Forelimb muscle (tissue), 1 donor: ENCODE measurements around the gene LNP1. TPM values are rescaled to one million over a fixed set of nuclear protein-coding genes. Genes with fewer than 3 reads are reported as not detected.
A peak's percentile ranks its signal among the peaks of the same experiment; 100 is the strongest.
"Not testable (repeated sequence)": the region's sequence is repeated elsewhere in the genome, so short reads cannot be mapped to it uniquely, and the experiment has no call there.

Experiments
- DNase-seq: peaks from one replicate; pipeline ENCODE4 v3.0.0-alpha.2; 2013; ENCODE audit warnings: low read depth
- polyA plus RNA-seq: library from polyadenylated mRNA; unstranded; fragments of 120-200 nt; gene quantifications from one replicate; pipeline ENCODE4 v1.2.1, GENCODE V29; 2013; ENCODE audit not compliant: insufficient read length

The LNP1 gene, protein sequence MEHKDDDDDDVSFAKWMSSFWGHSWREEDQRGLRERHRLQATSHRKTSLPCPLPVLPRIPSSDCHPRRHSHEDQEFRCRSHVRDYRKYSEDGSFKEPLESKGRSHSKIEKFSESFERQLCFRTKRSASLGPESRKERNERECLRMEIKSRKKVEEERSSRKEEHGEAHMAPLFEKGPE
- polyA plus RNA-seq: 6.7 TPM

DNA sequence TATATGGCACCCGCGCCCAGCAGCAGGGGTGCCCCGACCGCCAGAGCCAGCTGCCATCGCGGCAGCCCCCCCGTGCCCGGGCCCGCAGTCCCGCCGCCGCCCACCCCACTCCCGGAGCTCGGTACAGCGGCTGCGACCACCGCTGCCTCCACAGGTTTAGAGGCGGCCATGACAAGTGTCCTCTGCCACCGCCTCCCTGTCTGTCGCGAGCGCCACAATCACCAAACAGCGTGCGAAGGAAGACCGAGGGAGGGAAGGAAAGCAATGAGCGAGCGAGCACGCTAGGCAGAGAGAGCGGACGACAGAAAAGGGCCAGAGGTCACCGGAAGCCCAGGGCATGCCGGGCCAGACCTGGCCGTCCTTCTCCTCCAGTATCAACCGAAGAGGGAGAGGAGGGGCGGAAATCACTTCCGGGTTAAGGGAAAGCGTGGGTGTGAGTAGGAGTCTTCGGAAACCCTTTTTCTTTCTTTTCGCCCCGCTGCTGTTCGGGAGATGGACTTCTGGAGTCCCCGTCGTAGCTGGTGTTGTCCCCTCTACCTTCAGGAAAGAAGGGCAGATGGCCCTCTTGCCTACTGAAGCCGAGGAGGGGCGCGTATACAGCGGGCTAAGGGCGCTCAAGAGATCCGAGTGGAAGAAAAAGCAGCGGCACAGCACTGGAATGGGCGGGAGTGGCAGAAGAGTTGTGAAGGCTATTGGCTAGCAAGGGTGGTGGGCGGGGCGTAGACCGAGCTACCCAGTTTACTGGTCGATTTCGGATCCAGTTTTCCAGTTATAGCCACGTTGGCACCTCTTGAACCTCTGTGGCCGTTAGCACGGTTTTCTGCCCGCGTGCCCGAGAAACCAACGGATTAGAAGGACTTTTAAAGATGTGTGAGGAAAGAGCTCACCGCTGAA lies at the start of gene LNP1, which contains the start of gene TOMM70:
Gene LNP1 (plus strand): TSS at position 760 of the 894 bp plus-strand sequence. CDS start 28,191 bp downstream, outside the sequence.
Gene TOMM70 (minus strand): TSS at position 310 of the 894 bp plus-strand sequence. CDS start 140 bp downstream, at position 170.
- DNase-seq: peak; percentile 93

DNA sequence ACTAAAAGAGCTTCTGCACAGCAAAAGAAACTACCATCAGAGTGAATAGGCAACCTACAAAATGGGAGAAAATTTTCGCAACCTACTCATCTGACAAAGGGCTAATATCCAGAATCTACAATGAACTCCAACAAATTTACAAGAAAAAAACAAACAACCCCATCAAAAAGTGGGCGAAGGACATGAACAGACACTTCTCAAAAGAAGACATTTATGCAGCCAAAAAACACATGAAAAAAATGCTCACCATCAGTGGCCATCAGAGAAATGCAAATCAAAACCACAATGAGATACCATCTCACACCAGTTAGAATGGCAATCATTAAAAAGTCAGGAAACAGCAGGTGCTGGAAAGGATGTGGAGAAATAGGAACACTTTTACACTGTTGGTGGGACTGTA lies 49.6 kb upstream of the LNP1 start:
- not testable (repeated sequence) for DNase-seq

DNA sequence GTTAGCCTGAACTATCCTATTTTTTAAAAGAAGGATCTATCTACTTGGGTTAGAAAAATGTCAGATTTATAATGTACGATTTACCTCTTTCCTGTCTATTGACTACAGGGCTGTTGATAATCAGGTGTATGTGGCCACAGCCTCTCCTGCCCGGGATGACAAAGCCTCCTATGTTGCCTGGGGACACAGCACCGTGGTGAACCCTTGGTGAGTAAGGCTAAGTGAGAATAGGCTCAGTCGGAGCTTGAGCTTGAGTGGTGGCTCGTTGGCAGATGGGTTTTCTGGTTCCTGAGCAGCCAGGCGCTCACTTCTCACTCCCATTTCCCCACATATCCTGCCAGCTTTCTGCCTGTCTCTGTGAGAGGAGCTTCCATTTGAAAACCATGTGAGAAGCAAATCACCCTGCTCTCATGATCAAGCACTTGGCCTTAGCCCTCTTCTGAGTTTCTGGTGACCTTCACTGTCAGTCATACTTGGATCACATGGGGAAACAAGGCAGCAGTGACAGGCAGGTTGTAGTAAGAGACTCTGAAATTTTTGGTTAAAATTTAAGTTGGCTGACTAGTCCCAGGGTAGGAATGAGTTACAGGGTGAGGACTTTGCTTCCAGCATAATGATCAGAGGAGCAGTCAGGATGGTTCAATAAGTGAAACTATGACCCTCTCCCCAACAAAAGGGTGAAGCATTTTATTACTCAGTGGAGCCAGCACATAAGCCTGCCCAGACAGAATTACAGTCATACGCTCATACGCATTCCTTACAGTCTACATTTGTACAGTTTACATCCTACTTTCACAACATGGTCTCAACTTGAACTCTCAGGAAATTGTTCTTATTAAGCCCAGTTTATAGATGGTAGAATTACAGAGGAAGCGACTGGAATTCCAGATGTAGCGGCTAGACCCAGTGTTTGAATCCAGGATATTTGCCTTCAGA lies 48.8 kb upstream of the LNP1 start:
- no peak for DNase-seq

DNA sequence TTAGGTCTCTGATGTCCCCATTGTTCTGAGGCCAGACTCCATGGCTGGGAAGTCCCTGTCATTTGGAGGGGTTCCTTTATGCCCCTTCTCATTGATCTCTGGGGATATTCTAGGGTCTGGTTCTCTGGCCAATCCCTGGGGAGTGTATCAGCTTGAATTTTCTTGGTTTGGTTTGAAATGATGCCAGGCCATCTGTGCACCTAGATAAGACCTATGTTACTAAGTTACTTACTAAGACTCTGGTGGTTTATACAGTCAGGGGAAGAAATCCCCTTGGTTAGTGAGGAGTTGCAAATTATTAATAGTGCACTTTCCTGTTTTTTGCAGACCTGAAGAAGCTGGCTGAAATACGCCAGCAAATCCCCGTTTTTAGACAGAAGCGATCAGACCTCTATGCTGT lies 46.5 kb upstream of the LNP1 start:
- no peak for DNase-seq

DNA sequence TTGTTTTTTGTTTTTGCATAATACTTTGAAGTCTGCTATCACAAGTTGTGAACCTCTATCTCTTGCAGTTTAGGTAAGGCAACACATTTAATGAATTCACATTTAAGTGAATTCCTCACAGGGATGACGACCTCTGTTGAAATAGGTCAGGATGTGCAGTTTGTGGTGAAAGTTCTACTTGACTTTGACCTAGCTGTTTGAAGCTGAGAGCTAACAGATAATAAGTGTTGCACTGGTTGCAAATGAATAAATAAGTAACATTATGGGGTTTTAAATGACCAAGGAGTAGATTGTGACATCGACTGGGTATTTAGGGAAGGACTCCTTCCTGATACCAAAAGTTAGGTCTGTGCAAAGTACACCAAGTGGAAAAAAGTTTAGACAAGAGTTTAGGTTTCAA lies 42.9 kb upstream of the LNP1 start:
- no peak for DNase-seq

DNA sequence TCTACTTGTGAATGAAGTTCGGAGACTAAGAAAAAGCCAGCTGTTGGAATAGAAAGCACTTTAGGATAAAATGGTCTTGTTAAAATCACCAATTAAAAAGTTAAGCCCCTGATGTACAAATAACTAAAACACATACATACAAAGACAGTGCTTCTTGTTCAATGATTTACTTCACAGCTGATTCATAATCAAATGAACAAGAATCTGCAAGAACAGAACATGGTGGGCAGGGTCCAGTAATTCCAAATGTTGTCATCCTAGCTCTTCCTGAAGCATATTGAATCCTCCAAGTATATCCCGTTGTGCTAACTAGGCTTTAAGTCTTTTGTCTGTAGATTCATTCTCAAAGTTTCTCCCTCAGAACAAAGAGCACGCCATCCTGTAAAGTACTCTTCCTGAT lies 42.3 kb upstream of the LNP1 start:
- DNase-seq: no peak

DNA sequence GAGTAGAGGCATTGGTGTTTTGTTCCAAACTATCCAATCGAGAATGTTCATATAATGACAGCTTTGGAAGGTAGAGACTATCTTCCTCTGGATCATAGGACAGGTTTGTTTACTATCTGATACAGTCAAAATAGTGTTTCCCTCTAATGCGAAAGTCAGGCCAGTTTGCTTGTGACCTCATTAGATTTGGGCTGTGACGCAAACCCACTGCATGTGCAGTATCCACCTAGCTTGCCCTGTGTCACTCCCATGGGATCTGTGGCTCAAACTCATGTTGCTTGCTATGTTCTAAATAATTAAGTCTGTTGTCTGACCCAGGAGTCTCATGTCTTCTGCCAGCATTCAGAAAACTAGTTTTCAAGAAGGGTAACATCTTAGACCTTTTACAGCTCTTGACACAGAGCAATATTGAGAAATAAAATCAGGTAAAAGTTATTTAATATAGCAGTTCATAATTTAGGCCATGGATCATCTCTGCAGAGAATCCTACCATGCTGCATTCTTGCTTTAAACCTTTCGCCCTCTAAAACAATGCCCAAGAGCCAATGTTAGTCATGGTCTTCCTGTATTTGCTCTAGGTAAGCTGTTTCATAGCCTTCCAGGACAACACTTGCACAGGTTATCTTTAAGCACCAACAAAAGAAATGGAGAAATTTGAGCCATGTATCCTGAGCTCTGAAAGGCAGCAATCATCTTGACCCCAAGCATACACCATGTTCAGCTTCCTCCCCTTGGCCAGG lies 40.4 kb upstream of the LNP1 start:
- DNase-seq: no peak

DNA sequence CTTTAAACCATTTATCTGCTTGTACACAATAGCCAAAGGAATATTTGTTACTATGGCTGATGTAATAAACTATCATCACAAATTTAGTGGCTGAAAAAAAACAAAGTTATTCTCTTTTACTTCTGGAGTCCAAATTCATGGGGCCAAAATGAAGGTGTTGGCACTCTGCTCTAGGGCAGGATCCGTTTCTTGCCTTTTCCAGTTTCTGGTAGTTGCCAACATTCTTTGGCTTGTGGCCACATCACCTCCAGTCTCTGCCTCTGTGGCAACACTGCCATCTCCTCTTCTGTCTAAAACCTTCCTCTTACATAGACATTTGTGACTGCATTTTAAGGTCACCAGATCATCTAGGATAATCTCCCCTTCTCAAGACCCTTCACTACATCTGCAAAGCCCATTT lies 39.4 kb upstream of the LNP1 start:
- DNase-seq: no peak

DNA sequence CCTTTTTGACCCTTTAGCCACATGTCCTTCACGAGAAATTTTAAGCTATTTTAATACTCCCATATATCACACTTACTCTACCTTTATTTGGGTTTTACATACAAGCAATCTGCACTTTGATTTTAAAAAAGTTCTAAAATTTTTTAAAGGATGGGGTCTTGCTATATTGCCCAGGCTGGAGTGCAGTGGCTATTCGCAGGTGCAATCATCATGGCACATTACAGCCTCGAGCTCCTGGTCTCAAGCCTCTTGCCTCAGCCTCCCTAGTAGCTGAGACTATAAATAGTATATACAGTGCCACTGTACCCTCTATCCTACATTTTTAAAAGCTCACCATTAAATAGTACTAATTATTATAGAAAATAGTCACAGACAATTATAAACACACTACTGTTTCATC lies 36.9 kb upstream of the LNP1 start:
- DNase-seq: no peak

DNA sequence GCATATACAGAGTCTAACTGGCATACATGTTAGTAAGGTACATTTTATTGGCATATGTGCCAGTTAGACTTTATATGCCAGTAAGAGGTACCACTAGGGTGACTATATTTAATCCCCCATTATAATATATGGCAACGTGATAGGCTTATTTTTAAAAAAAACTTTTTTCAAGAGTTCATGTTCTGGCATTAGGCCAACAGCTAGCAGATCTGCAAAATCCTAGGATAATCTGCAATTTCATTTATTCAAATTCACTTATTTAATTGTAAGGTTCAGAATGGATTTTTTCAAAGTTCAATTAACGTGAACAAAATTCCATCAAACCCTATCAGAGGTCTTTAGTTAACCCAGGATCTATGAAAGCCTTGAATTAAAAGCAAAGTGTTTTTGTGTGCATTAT lies 34.9 kb upstream of the LNP1 start:
- no peak for DNase-seq

DNA sequence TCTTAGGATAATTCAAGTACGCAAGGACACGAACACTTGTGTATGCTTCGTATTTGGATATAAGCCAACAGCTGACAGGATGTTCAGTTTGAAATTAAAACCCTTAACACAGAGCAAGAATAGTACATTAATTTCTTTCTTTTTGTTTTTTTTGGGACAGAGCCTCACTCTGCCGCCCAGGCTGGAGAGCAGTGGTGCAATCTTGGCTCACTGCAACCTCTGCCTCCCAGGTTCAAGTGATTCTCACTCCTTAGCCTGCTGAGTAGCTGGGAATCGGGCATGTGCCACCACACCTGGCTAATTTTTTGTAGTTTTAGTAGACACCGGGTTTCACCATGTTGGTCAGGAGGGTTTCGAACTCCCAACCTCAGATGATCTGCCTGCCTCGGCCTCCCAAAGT lies 32.9 kb upstream of the LNP1 start:
- DNase-seq: no peak

DNA sequence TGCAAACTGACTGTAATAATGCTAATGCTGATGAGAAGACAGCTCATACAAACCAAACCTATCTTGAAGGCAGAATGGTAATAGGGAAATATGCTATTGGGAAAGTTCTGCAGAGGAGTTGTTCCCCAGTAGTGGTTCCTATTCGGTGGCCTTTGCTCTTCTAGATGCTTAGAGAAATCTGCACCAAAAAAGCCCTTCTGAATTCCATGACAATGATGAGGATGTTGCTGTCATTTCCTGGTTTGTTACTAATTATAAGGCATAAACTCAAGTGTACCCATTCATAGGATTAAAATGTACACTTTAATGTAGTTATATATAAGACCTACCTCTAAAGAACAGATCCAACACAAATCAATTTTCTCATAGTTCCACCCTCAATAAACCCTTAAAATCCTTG lies 30.6 kb upstream of the LNP1 start:
- no peak for DNase-seq

DNA sequence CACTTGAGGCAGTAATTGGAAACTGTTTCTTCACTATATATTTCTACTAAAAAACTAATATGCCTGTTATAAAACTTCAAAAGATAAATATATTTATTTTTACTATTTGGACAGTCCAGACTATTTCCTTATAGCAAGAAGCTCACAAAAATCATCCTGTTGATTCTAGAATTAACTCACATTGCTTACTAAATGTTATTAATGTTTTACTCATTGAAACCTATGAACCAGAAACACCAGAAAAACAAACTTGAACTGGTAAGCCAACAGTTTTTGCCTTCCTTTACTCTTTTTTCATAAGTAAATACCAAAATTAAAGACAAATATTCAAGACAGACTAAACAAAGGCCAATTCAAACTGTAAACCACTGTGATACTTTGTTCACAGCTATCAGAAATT lies 26.8 kb upstream of the LNP1 start:
- no peak for DNase-seq

DNA sequence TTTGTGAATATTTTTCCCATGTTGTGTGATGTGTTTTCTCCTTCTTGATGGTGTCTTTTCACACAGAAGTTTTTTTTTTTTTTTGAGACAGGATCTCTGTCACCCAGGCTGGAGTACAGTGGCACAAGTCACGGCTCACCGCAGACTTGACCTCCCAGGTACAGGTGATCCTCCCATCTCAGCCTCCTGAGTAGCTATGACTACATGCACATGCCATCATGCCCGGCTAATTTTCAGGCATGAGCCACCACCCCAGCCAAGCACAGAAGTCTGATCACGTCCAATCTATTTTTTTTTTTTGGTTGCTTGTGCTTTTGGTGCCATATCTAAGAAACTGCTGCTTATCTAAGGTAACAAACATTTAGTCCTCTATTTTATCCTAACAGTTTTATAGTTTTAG lies 25.0 kb upstream of the LNP1 start:
- no peak for DNase-seq

DNA sequence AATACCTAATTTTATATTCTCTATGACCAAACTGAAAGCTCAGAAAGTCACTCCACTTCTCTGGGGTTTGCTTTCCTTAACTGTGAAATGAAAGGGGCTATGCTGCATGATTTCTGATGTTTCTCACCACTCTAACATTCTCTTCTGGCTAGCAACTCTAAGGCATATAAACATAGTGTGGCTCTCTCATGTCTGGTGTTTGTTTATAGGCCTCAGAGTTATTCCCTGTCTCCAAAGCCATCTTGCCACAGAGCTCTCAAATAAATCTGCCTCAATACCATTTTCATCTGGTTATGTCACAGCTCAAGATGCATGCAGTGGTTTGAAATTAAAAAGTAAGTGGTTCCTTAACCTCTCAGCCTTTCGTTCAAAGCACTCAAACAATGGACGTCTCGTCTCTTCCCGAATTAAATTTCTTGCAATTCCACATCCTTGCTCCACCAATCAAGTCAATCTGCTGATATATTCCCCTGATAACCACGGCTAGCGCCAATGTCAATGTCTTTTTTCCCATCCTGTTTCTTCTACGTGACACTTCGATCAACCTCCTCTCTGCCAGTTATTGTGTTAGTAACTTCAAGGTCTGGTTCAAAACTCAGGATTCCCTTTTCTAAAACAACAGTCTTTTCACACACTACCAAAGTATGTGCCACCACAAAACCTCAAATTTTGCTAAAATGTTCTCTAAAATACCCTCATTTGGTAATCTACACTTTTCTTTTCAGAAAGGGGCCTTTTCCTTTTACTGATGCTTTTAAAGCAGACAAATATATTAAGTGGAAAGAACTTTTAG lies 16.4 kb upstream of the LNP1 start:
- DNase-seq: no peak

DNA sequence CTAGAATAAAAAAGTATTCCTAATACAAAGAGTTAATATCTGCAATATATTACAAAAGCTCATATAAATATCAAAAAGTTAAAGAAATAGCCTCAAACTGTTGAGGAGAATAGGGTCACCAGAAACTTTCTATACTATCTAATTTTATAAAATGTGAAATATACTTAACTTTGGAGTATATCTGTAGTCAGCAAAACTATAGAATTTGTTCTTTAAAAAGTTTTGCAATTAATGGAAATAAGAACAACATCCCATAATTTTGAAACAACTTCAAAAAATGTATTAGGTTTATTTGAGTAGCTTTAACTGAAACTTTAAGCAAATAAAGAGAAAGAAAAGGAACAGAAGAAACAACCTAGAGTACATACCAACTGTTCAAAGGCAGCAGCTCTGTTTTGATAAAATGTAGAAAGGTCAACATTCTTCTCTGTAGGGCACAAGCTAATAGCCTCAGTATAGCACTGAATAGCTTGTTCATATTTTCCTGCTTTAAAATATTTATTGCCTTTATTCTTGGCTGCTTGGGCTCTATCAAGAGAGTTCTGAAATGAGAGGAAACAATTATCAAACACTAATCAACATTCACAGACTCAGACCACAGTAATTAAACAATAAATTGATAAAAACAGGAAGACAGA lies 14.8 kb upstream of the LNP1 start:
- DNase-seq: no peak

DNA sequence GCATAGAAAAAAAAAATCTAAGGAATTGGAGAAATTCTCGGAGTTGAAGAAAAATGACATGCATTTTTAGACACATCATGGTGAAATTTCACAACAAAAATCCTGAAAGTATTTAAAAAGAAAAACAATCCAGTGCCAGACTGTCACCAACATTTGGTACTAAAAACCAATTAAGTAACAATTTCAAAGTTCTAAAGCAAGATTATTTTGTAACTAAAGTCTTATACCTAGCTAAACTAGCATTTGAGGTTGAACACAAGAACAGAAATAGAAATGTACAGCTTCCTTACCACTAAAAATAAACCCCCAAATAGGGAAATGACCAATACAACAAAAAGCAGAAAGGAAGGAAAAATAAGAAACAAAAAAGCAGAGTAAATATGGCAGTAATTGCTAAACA lies 12.3 kb upstream of the LNP1 start:
- DNase-seq: no peak

DNA sequence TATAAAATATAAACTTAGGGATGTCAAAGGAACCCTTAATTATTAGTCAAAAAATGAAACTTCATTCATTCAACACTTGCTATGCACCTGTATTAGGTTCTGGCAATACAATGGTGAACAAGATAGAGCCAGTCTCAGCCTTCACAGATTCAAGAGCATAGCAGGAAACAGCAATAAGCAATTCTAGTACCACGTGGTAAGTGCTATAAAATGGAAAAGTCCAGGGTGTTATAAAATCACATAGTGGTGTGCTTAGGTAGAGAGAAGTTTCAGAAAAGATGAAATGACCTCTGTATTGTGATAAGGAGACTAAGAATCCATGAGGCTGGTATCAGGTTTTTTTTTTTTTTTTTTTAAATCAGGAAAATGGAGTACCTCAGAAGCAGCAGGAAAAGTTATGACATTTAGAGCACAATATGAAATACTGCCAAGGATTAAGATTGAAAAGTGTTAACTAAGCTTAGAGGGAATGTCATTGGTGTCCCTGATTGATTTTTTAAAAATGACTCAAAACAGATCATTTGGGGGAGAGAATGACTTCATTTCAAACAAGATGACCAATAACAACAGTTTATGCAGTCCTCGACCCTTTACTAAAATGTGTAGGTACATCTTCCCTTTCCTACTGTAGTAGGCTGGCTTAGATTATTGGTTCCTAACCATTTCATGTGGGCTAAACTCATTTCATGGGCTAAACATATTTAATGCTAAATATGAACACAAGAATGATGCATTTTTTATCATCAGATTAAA lies 5.5 kb upstream of the LNP1 start:
- DNase-seq: no peak

DNA sequence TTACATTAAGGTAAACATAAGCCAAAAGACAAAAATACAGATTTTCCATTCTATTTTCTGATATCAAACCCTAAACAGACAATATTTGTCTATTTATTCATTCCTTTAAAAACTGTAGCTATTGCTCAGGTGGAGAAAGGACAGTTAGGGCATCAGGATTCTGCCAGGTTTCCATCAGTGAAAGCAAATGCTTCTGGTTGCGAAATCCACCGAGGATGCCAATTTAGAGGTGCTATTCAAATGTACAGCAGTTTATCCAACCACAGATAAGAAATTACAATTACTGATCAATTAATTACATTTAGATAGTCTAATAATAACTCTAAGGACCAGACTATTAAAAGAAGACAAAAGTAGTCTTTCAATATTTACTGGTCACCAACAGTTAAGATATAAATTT lies 4.4 kb upstream of the LNP1 start:
- DNase-seq: no peak
